GM21423 (cell line): ENCODE measurements around the gene KLHL12.

Experiments
- ATAC-seq: cut with Tn5 transposase; IDR thresholded peaks from one replicate; pipeline ENCODE4 v1.9.1; 2021; ENCODE audit warnings: mild to moderate bottlenecking, moderate library complexity; ENCODE audit not compliant: unreplicated experiment

The KLHL12 gene

DNA sequence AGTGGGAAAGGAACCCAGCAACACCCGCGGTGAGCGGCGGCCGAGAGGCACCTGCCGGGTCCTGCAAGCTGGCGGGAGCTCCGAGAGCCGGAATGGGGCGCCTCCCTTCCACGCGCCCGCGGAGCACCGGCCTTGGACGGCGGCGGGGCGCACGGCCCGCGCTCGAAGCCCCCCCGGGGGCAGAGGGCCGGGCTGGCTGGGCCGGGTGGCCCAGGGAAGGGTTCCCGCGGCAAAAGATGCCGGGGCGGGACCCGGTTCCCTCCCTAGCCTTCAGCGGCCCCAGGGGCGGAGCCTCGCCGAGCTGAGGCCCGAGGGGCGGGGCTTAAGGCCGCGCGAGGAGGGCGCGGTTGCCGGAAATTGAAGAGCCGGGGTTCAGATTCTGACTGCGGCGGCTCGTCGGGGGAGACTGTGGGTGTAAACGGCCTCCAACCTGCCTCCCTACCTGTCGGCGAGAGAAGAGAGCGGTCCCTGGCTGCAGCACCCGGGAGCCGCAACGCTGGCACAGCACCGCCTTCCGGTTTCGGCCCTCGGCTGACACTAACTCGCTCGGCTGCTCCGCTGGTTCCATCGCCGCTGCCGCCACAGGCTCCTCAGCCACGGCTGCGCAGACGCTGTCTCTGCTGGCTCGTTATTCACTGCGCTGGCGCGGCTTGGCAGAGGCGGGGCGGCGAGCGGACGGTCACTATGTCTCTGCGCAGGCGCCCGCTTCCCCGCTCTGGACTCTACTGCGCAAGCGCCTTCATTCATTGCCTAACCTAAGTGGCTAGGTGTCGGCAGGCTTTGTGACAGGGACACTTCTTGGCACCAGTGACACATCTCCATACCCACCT lies 38.3 kb downstream of the KLHL12 start, which contains the start of gene RABIF:
Gene RABIF, minus strand, starts transcription at position 619 of the 830 bp plus-strand sequence. Its CDS starts 51 bp downstream, at position 568.
- ATAC-seq = peak; percentile 90

DNA sequence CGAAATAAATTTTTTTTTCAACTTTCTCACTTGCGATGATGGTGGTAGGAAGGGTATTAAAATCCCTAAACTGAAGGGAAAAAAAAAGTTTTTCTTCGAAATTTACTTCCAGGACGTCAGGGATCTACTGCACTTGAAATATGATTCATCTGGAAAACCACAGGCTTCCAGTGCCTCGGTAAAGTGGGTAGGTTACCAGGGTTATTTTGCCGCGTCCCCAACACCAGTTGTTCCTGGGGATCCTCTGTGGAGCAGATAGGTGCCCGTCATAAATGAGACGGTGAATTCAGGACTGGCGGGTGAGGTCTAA lies 38.9 kb downstream of the KLHL12 start:
- no peak for ATAC-seq

DNA sequence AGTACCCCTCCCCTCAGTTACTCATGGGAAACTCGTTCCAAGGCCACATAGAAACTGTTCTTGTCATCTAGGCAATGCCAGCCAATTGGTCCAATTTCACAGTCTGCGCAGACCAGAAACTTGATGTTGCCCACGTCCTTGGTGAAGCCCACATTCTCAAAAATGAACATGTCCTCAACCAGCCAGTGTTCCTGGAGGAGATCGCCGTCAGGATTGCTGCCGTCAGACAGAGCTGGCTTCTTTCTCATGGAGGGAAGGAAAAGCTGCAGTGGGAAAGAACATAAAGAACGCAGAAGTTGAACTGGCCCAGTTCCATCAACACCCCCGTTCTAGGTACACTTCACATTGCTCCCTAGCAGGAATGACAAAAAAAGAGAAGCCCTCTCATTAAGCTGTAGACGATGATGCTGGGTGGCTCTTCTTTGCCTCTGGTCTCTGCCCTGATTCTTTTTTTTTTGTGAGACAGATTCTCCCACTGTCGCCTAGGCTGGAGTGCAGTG lies 46.0 kb downstream of the KLHL12 start:
- no peak for ATAC-seq

DNA sequence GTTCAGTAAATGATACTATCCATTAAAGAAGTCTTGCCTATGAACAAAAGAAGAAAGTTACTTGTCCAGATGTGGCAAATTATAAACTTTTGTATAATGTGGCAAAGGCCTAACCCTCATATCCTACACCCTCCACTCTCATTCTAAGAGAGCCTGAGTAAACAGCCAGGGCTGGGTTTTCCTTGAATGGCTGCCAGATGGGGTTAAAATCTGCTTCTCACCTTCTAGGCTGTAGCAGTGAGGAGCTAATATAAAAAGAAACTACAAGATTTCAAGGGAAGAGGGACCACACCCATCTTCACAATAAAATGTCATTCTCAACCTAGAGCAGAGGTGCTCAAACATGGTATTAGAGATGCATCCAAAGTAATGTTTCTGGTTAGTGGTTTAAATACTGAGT lies 47.0 kb downstream of the KLHL12 start:
- ATAC-seq = no peak

DNA sequence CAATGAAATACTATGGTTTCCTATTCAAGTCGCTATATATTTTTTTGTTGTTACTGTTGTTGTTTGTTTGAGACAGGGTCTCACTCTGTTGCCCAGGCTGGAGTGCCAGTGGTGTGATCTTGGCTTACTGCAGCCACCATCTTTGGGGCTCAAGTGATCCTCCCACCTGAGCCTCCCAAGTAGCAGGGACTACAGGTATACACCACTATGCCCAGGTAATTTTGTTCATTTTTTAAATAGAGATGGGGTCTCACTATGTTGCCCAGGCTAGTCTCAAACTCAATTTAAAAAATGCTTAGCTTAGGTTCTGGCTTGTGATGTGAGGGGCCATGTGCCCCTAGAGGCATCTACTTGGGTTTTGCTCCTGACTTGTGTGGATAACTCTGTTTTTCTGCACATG lies 47.9 kb downstream of the KLHL12 start:
- ATAC-seq = no peak

DNA sequence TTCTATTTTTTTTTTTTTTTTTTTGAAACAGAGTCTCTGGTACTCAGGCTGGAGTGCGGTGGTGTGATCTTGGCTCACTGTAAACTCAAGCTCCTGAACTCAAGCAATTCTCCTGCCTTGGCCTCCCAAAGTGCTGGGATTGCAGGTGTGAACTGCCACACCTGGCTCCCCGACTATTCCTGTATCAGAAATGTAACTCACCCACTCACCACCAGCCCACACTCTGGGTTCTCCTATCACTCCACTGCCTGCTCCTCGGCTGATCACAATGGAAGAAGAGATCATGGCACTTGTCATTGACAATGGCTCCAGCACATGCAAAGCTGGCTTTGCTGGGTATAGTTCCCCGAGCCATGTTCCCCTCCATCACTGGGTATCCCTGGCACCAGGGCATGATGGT lies 54.0 kb downstream of the KLHL12 start:
- no peak for ATAC-seq

DNA sequence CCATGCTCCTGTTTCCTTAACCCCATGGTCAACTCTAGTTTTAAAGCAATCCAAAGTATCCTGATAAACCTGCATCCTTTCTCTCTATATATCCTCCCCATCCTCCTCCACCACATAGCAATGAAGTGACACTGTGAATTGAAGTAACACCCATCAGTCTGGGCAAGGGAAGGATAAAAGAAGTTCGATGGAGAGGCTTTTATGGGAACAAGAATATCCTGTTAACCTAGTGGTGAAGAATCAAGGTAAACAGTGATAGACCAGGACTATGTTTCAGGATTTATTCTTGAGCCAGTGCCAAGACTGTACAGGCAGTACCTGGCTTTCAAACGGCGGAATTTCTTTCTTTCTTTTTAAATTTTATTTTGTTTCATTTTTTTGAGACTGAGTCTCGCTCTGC lies 55.7 kb downstream of the KLHL12 start:
- no peak for ATAC-seq

DNA sequence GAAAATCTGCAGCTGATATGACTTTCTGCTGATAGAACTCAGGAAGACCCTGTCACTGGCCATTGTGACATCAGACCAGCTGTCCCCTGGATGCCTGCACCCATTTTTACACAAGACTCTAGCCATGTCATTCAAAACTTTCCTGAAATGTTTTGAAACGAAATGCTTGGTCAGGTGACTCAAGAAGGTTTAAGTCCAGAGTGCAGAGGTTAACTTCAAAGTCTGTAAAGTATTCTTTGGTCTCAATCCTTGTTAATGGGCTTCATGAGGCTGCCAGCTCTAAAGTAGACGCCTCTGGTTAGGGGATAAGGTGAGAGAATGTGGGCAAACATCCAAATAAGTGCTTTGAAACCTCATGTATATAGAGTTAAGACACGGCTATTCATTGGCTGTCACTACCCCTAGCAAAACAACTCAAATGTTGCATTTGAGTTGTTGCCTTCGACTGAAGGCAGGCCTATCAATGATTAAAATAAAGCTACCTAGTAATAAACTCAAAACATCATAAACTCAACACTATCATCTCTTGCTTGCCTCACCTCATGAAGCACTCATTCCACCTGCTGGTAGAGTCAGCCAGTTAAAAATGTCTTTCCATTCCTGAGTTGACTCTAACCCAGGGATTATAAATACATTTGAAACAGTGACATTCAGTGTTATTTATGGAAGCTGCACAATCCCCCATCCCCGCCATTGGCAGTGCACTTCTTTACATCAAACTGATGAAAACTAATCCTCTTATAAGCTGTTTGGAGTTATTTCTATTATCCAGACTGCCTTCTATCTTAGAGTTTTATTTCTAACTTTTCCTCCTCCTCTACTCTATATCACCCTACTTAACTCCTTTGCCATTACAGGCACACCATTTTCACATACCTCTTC lies 64.1 kb downstream of the KLHL12 start:
- no peak for ATAC-seq

DNA sequence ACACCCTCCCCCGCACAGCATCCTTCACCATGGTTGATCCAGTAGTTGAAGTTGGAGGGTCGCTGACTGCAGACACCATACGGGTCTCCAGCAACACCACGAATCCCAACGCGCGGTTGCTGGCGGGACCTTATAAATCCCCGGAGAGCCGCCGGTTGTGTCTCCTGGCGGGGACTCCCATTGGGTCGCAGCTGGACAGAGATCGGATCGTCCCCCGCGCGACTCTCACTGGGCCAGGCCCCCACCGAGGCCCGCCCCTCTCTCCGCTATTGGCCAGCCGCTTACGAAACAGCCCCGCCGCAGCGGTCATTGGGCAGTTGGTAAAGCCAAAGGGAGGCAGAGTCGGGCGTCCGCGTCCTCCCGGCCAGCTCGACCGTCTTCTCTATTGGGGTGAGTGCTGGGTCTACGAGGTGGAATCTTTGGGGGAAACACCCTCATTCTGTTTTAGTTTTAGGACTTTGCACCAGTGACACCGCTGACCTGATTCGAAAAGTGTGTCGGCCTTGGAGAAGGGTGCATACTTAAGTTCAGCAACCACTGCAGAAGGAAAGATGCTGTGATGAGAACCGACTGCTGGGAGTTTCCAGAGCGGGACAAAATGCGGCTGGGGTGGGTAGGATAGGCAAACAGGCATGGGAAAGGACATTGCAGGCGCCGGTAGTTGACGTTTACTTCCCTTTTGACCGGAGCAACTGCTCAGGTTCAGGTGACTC lies 65.5 kb downstream of the KLHL12 start:
- ATAC-seq = peak; percentile 93

DNA sequence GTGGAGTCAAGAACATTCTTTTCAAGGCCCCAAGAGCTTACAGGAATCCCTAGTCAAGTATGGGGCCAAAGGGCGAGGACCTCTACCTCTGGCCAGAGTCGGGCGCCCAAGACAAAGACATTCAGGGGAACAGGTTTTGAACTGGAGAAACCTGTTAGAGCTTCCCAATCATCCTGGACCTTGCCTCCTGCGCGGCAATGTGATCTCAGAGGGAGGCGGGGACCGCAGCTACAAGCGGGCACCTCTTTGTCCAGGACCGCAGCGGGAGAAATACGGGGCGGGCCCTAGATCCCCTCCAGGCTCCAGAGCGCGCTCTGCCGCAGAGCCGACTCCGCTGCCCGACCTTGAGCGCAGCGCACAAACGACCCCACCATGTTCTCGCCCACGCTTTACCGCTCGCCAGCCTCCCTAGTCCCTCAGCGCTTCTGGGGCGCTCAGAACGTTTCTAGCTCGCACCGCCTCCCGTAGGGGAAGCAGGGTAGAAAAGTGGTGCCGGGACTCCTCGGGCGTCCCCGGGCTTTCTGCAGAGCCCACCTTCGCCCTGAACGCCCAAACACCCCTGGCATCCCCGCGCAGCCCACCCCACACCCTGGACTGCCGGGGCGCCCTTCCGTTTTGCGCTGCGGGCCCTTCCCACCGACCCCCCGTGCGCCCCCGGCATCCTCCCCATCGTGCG lies 66.2 kb downstream of the KLHL12 start:
- no peak for ATAC-seq

DNA sequence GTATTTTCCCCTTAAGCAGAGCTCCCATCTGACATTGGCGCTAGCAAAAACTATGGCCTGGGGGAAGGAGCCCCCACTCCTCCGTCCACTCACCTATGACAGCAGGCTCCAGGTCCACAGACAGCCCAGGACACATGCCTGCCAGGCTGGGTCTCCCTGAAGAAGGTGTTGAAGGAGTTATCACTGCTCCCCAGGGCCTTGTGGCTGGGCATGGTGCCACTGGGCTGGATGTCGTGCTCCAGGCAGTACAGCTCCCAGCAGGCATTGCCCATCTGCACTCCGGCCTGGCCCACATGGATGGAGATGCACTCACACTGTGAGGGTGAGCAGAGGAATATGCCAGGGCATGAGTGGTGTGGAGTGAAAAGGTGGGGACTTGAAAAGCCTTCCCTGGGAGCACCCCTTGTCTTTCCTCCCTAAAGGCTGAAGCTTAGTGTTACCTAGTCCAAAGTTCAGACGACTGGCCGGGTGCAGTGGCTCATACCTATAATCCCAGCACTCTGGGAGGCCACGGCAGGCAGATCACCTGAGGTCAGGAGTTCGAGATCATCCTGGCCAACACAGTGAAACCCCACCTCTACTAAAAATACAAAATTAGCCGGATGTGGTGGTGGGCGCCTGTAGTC lies 68.1 kb downstream of the KLHL12 start:
- no peak for ATAC-seq

DNA sequence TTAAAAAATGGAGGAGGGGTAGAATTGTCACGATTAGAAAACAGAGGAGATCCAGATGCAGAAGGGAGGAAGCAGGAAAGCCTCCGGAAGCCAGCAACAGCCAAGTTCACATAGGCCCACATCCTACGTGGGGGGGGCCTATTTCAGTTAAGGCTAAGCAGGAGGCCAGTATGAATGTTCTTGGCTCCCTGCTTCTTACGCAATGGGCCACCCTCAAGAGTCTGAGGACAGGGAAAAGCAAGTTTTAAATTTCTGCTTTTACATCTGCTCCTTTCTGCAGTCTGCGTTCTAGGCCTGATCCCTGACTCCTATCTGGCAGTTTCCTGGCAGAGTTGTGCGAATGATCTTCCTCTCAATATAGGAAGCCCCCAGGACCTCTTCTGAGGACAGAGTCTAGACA lies 68.7 kb downstream of the KLHL12 start:
- no peak for ATAC-seq

DNA sequence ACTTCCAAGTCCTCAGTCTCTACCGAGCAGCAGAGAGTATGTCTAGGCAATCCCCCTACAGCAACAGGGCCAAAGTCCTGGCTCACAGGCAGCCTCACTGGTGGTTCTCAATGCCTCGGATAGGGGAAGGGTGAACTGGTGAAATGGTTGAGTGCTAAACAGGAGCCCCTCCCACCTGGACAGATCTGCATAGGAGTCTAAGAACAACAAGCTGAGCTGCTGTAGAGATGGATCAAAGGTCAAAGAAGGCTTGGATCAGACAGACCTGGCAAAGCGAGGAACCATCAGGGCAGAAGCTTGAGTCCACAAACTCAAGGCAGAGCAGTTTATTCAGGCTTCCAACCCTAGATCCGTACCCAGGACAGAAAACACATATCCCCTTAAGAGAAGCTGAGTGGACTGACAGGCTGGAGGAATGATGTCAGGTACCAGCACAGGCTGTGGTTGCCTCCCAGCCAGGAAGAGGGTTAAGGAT lies 69.9 kb downstream of the KLHL12 start:
- ATAC-seq = no peak

DNA sequence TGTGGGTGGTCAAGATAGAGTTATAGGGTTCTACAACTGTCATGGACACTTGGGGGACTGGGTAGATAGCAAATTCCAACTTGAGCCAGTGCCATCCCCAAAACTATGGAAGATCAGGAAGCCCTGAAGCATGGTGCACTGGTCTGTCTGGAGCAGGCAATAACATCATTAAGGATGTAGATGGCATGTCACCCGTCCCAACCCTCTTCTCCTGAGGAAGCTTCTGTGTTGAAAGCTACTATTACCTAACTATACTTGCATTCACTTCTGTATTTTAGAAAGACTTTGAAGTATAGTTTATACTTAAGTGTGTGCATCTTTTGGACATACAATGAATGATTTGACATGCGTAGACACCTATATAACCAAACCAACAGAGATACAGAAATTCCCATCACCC lies 71.0 kb downstream of the KLHL12 start:
- ATAC-seq = no peak

DNA sequence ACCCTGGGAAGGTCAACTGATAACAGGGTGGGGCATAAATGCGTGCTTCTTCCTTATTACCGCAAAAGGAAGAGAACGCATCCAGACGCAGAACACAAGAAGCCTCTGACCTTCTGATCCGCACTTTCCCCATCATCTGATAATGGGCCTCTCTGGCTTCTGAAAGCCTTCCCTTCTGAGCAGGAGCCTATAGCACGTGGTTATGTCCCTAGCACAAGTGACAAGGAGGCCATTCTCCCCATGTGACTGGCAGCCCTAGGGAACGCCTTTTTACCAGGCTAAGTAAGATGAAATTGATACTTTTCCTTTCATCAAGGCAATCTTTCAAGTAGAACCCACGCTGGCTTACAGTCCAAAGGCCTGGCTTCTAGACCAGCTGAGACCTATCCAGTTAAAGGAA lies 72.2 kb downstream of the KLHL12 start:
- no peak for ATAC-seq

DNA sequence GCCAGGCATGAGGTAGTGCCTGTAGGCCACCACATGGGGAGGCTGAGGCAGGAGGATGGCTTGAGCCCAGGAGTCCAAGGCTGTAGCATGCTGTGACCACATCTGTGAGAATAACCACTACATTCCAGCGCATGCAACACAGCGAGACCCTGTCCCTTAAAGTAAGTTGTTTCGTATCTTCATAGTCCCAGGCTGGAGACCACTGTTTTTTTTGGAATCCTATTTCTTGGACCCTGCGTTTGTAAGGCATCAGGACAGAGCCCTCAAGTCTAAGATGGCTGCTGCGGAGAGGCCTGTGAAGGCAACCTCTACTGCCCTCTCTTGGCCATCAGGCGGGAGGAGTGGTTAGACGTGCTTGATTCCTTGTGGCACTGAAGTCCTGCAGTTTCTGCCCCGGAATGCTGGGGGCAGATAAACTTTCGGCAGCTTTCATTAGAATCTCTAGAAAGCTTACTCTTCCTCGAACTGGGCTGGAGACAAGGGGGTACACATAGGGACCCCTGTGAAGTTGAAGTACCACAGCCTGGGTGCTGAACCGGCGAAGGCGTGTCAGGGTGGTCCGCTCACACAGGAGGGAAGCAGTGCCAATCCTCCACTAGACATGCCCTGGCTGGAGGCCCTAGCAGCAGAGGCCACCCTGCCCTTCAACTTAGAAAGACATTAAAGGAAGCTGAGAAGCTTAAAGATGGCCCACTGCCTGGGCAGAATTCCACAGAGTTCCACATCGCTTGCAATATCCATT lies 74.7 kb downstream of the KLHL12 start:
- ATAC-seq = no peak

DNA sequence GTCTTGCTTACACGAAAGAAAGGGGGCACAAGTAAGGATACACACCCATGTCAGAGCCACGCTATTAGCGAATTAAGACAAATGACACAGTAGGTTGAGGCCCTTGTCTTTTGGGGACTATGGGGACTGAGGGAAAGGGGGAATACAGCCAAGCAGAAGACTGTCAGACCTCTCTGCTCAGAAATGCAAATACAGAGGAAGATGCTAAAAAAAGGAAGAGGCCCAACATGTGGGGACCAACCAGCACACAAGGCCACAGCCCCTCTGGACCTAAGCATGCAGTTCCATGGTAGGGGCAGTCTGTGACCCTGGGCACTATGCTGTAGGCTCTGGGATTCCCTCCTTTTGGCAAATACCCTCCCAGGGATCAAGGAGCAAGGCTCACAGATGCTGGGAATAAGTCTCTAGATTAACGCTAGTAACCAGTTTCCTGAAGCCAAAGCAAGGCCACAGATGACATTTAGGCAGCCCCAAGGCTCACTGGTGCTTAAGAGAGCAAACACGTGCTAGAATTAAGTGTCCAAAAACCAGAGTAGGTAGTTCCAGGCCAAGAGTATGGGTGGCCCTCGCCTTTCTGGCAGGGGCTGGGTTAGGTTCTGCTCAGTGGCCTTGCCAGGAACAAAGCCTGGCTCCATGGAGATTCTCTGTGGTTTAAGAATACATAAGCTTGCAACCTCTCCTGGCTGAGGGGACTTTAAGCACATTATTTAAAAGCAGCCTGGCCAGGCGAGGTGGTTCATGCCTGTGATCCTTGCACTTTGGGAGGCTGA lies 76.3 kb downstream of the KLHL12 start:
- ATAC-seq = no peak

DNA sequence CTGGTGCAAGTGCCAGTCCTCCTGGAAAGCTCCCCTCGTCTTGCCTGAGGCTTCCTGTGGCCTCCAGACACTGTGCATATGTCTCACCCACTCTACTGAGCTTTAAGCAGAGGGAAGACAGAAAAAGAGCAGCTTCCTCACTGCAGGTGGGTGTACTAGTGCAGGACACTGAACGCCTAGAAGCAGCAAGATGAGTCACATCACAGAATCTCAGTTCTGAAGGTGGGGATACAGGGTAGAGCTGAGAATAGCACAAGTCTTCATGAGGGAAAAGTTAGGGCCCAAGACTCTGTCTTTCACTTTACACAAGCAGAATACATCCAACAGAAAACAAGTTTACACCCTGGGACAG lies 78.9 kb downstream of the KLHL12 start:
- no peak for ATAC-seq

DNA sequence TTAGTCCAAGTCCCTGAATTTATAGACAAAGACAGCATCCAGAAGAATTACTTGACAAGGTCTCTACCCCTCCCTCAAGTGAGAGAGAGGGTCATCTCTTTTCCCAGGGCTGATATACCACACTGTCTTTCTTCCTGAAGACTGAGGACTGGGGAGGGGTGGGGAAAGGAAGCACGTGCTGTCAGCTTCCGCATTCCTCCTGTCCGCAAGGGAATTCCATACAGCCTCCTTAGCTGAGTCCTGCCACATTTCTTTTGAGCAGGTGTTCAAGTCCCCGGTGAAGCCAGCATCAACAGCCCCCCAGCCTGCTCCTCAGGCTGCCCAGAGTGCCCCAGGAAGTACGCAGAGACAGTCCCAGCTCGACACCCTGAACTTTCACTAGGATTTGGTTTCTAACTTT lies 82.1 kb downstream of the KLHL12 start:
- ATAC-seq = no peak
